Measurements from ENCODE around the gene GPATCH8. TPM values are rescaled to one million over a fixed set of nuclear protein-coding genes. Genes with fewer than 3 reads are reported as not detected.
A peak's percentile ranks its signal among the peaks of the same experiment; 100 is the strongest.

Gene GPATCH8
- total RNA-seq (24.0 TPM), polyA plus RNA-seq (ENCODE audit: insufficient read depth in 1 of 8, insufficient read length in 8 of 8, low replicate concordance in 1 of 8) (10 to 100 TPM; 24.2 to 35.8 (median 26.8) TPM)
- long read RNA-seq, donor 1, full-length matches to known transcripts, result 2 of 2 reads
- long read RNA-seq, donor 1, partial matches to known transcripts, result 0 of 2 reads
- long read RNA-seq, donor 1, other reads (novel, unspliced or antisense), result 0 of 2 reads
- long read RNA-seq, donor 2, result 0 reads
- long read RNA-seq, donor 3, full-length matches to known transcripts, result 14 of 23 reads
- long read RNA-seq, donor 3, partial matches to known transcripts, result 9 of 23 reads
- long read RNA-seq, donor 3, other reads (novel, unspliced or antisense), result 0 of 23 reads
- long read RNA-seq, donor 4, full-length matches to known transcripts, result 4 of 23 reads
- long read RNA-seq, donor 4, partial matches to known transcripts, result 19 of 23 reads
- long read RNA-seq, donor 4, other reads (novel, unspliced or antisense), result 0 of 23 reads
- long read RNA-seq, donor 5, full-length matches to known transcripts, result 13 of 13 reads
- long read RNA-seq, donor 5, partial matches to known transcripts, result 0 of 13 reads
- long read RNA-seq, donor 5, other reads (novel, unspliced or antisense), result 0 of 13 reads
- long read RNA-seq, donor 6, full-length matches to known transcripts, result 9 of 9 reads
- long read RNA-seq, donor 6, partial matches to known transcripts, result 0 of 9 reads
- long read RNA-seq, donor 6, other reads (novel, unspliced or antisense), result 0 of 9 reads
- long read RNA-seq, donor 7, full-length matches to known transcripts, result 1 of 1 reads
- long read RNA-seq, donor 7, partial matches to known transcripts, result 0 of 1 reads
- long read RNA-seq, donor 7, other reads (novel, unspliced or antisense), result 0 of 1 reads
- long read RNA-seq, donor 8, full-length matches to known transcripts, result 9 of 9 reads
- long read RNA-seq, donor 8, partial matches to known transcripts, result 0 of 9 reads
- long read RNA-seq, donor 8, other reads (novel, unspliced or antisense), result 0 of 9 reads
- long read RNA-seq, donor 9, full-length matches to known transcripts, result 7 of 16 reads
- long read RNA-seq, donor 9, partial matches to known transcripts, result 9 of 16 reads
- long read RNA-seq, donor 9, other reads (novel, unspliced or antisense), result 0 of 16 reads
- long read RNA-seq, donor 10, full-length matches to known transcripts, result 5 of 24 reads
- long read RNA-seq, donor 10, partial matches to known transcripts, result 19 of 24 reads
- long read RNA-seq, donor 10, other reads (novel, unspliced or antisense), result 0 of 24 reads
- long read RNA-seq, donor 11, full-length matches to known transcripts, result 4 of 4 reads
- long read RNA-seq, donor 11, partial matches to known transcripts, result 0 of 4 reads
- long read RNA-seq, donor 11, other reads (novel, unspliced or antisense), result 0 of 4 reads

GRCh38 chr17:44503147-44504029 is at the start of gene GPATCH8:
GPATCH8 (minus strand) TSS chr17:44503406; CDS start chr17:44503370, 36 bp downstream.
- Histone ChIP-seq H3K9me3 (replicated peaks; ENCODE audit: control insufficient read depth, low read depth, low read length) (no peaks in the 10 kb centered on the region), H3K4me3 (ENCODE audit: low read length) (peak within 1 kb of the TSS; percentile 97), H3K4me1 (ENCODE audit: control insufficient read depth, insufficient read depth, low read length) (peaks cover 7% of the 10 kb centered on the region), H3K36me3 (ENCODE audit: control insufficient read depth, insufficient read depth, low read length) (no peaks in the 10 kb centered on the region), H3K27ac (ENCODE audit: low read length) (peak within 1 kb of the TSS; percentile 97), H3K27me3 (ENCODE audit: control insufficient read depth, insufficient read depth, low read length) (no peaks in the 10 kb centered on the region)
- DNase-seq, result peak; percentile 98
- WGBS (ENCODE audit: insufficient coverage), result 2% methylated on average over 58 of the region's 71 CpGs

- WGBS (ENCODE audit: insufficient coverage), result 64% methylated on average over 9 of the region's 9 CpGs
- no peak overlapping the region for H3K27ac ChIP-seq (ENCODE audit: low read length)
Measured at GRCh38 chr17:44552361-44552760, 49.2 kb upstream of the GPATCH8 start.

GRCh38 chr17:44549686-44550085 is 46.5 kb upstream of the GPATCH8 start:
- no peak for DNase-seq
- Histone ChIP-seq H3K4me3 (ENCODE audit: low read length) (no peak overlapping the region), H3K9me3 (replicated peaks; ENCODE audit: control insufficient read depth, low read depth, low read length) (peaks cover 3% of the 10 kb centered on the region), H3K4me1 (ENCODE audit: control insufficient read depth, insufficient read depth, low read length) (peaks cover 15% of the 10 kb centered on the region), H3K36me3 (ENCODE audit: control insufficient read depth, insufficient read depth, low read length) (no peaks in the 10 kb centered on the region), H3K27ac (ENCODE audit: low read length) (no peak overlapping the region), H3K27me3 (ENCODE audit: control insufficient read depth, insufficient read depth, low read length) (peaks cover 5% of the 10 kb centered on the region)
- 24% methylated on average over 3 of the region's 6 CpGs for WGBS (ENCODE audit: insufficient coverage)

More at GRCh38 chr17:44552361-44552760, 49.2 kb upstream of the GPATCH8 start:
- peaks cover 5% of the 10 kb centered on the region for H3K27me3 ChIP-seq (ENCODE audit: control insufficient read depth, insufficient read depth, low read length)
- H3K4me3 ChIP-seq (ENCODE audit: low read length), result no peak overlapping the region
- no peaks in the 10 kb centered on the region for H3K36me3 ChIP-seq (ENCODE audit: control insufficient read depth, insufficient read depth, low read length)
- peaks cover 18% of the 10 kb centered on the region for H3K4me1 ChIP-seq (ENCODE audit: control insufficient read depth, insufficient read depth, low read length)
- no peaks in the 10 kb centered on the region for H3K9me3 ChIP-seq (replicated peaks; ENCODE audit: control insufficient read depth, low read depth, low read length)
- no peak for DNase-seq

GRCh38 chr17:44548376-44549230 is 45.4 kb upstream of the GPATCH8 start:
- Histone ChIP-seq H3K27ac (ENCODE audit: low read length) (peak overlapping the region; percentile 16), H3K4me1 (ENCODE audit: control insufficient read depth, insufficient read depth, low read length) (peaks cover 16% of the 10 kb centered on the region), H3K27me3 (ENCODE audit: control insufficient read depth, insufficient read depth, low read length) (peaks cover 5% of the 10 kb centered on the region), H3K9me3 (replicated peaks; ENCODE audit: control insufficient read depth, low read depth, low read length) (peaks cover 3% of the 10 kb centered on the region), H3K4me3 (ENCODE audit: low read length) (no peak overlapping the region), H3K36me3 (ENCODE audit: control insufficient read depth, insufficient read depth, low read length) (no peaks in the 10 kb centered on the region)
- DNase-seq, result no peak
- 76% methylated on average over 3 of the region's 3 CpGs for WGBS (ENCODE audit: insufficient coverage)

- peaks cover 3% of the 10 kb centered on the region for H3K9me3 ChIP-seq (replicated peaks; ENCODE audit: control insufficient read depth, low read depth, low read length)
- H3K36me3 ChIP-seq (ENCODE audit: control insufficient read depth, insufficient read depth, low read length), result no peaks in the 10 kb centered on the region
- WGBS (ENCODE audit: insufficient coverage), result 42% methylated on average over 1 of the region's 4 CpGs
- peak; percentile 81 for DNase-seq
- H3K4me3 ChIP-seq (ENCODE audit: low read length), result no peak overlapping the region
- peak overlapping the region; percentile 22 for H3K27ac ChIP-seq (ENCODE audit: low read length)
- peaks cover 25% of the 10 kb centered on the region for H3K4me1 ChIP-seq (ENCODE audit: control insufficient read depth, insufficient read depth, low read length)
- peaks cover 5% of the 10 kb centered on the region for H3K27me3 ChIP-seq (ENCODE audit: control insufficient read depth, insufficient read depth, low read length)
Measured at GRCh38 chr17:44547625-44548267, 44.5 kb upstream of the GPATCH8 start.

GRCh38 chr17:44546671-44547606 is 43.7 kb upstream of the GPATCH8 start:
- peaks cover 3% of the 10 kb centered on the region for H3K9me3 ChIP-seq (replicated peaks; ENCODE audit: control insufficient read depth, low read depth, low read length)
- no peak overlapping the region for H3K4me3 ChIP-seq (ENCODE audit: low read length)
- H3K27ac ChIP-seq (ENCODE audit: low read length), result peak overlapping the region; percentile 25
- no CpG with 5 or more reads among the region's 4 CpGs for WGBS (ENCODE audit: insufficient coverage)
- H3K27me3 ChIP-seq (ENCODE audit: control insufficient read depth, insufficient read depth, low read length), result peaks cover 5% of the 10 kb centered on the region
- peaks cover 29% of the 10 kb centered on the region for H3K4me1 ChIP-seq (ENCODE audit: control insufficient read depth, insufficient read depth, low read length)
- H3K36me3 ChIP-seq (ENCODE audit: control insufficient read depth, insufficient read depth, low read length), result no peaks in the 10 kb centered on the region
- DNase-seq, result no peak

GRCh38 chr17:44543905-44544523 is 40.8 kb upstream of the GPATCH8 start:
- Histone ChIP-seq H3K27me3 (ENCODE audit: control insufficient read depth, insufficient read depth, low read length) (peaks cover 10% of the 10 kb centered on the region), H3K4me3 (ENCODE audit: low read length) (no peak overlapping the region), H3K36me3 (ENCODE audit: control insufficient read depth, insufficient read depth, low read length) (no peaks in the 10 kb centered on the region), H3K9me3 (replicated peaks; ENCODE audit: control insufficient read depth, low read depth, low read length) (peaks cover 3% of the 10 kb centered on the region), H3K4me1 (ENCODE audit: control insufficient read depth, insufficient read depth, low read length) (peaks cover 34% of the 10 kb centered on the region), H3K27ac (ENCODE audit: low read length) (no peak overlapping the region)
- no peak for DNase-seq
- 85% methylated on average over 3 of the region's 5 CpGs for WGBS (ENCODE audit: insufficient coverage)
